ENCODE measurements around the gene SGMS1.

SGMS1 gene

DNA sequence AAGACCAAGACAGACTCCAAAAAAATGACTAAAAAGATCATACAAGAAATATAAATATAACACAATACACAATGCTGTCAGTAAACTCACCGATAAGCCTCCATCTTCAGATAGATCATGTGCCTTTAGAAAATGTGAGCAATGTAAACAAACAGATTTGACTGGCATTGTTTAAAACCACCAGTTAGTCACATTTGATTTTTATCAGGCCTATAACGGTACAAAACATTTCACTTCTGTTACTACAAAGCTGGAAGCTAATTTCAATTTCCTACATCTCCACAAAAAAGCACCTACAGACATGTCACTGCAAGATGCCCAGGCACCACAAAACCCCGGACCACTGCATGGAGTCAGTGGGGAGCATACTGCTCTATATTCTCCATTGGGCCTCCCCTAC is 18.9 kb downstream of the SGMS1 start:
- H3K36me3 ChIP-seq (ENCODE audit: insufficient read depth, insufficient read length, low read length), result no peaks in the 10 kb centered on the region
- no peak overlapping the region for H3K4me3 ChIP-seq (ENCODE audit: insufficient read length, low read depth)
- no peak overlapping the region for H3K9ac ChIP-seq (ENCODE audit: insufficient read length, low read depth)
- no peaks in the 10 kb centered on the region for H3K27me3 ChIP-seq (ENCODE audit: insufficient read depth, insufficient read length)
- DNase-seq (ENCODE audit: low read depth, low spot score), result no peak
- TF ChIP-seq YY1 (IDR thresholded peaks at IDR 0.05; ENCODE audit: insufficient read depth, insufficient read length) (no peak), ZNF274 (IDR thresholded peaks at IDR 0.05; ENCODE audit: low read depth, low read length) (no peak), SUZ12 (IDR thresholded peaks at IDR 0.05; ENCODE audit: extremely low read depth, insufficient read depth, insufficient read length) (no peak)
- peaks cover 4% of the 10 kb centered on the region for H3K4me1 ChIP-seq (ENCODE audit: insufficient read depth, insufficient read length)
- H3K9me3 ChIP-seq (ENCODE audit: insufficient read depth, low read length), result no peaks in the 10 kb centered on the region

DNA sequence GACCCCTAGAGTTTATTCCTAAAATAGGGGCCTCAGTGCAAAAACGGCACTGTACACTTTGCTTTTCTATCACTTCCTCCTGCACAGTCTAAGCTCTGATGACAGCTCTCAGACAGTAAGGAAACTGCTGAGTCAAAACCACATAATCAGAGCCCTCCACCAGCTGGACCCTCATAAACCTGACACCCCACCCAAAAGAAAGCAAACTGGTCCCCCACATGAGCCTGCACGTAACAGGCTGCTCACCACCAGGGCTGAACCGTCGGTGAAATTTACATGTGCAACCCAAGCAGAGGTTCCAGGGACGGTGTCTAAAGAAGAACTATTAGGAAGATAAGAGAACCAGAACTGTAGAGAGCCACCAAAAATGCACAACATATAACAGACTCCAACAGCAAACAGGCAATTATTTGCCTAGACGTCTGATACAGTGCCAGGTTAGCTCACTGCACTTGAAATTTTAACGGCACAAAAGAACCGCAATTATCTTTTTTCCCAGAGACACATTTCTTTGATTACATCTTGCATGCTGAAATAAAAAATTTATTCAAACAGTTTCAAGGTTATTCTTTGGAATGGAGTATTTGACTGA is 19.6 kb downstream of the SGMS1 start:
- Histone ChIP-seq H3K9ac (ENCODE audit: insufficient read length, low read depth) (no peak overlapping the region), H3K36me3 (ENCODE audit: insufficient read depth, insufficient read length, low read length) (no peaks in the 10 kb centered on the region), H3K27me3 (ENCODE audit: insufficient read depth, insufficient read length) (no peaks in the 10 kb centered on the region), H3K4me3 (ENCODE audit: insufficient read length, low read depth) (no peak overlapping the region), H3K9me3 (ENCODE audit: insufficient read depth, low read length) (no peaks in the 10 kb centered on the region), H3K4me1 (ENCODE audit: insufficient read depth, insufficient read length) (peaks cover 4% of the 10 kb centered on the region)
- TF ChIP-seq SUZ12 (IDR thresholded peaks at IDR 0.05; ENCODE audit: extremely low read depth, insufficient read depth, insufficient read length) (no peak), ZNF274 (IDR thresholded peaks at IDR 0.05; ENCODE audit: low read depth, low read length) (no peak)
- no peak for DNase-seq (ENCODE audit: low read depth, low spot score)

- no peak for DNase-seq (ENCODE audit: low read depth, low spot score)
- Histone ChIP-seq H3K4me1 (ENCODE audit: insufficient read depth, insufficient read length) (peaks cover 4% of the 10 kb centered on the region), H3K9me3 (ENCODE audit: insufficient read depth, low read length) (no peaks in the 10 kb centered on the region), H3K36me3 (ENCODE audit: insufficient read depth, insufficient read length, low read length) (no peaks in the 10 kb centered on the region), H3K4me3 (ENCODE audit: insufficient read length, low read depth) (no peak overlapping the region), H3K27me3 (ENCODE audit: insufficient read depth, insufficient read length) (no peaks in the 10 kb centered on the region), H3K9ac (ENCODE audit: insufficient read length, low read depth) (no peak overlapping the region)
- TF ChIP-seq YY1 (IDR thresholded peaks at IDR 0.05; ENCODE audit: insufficient read depth, insufficient read length) (no peak), ZNF274 (IDR thresholded peaks at IDR 0.05; ENCODE audit: low read depth, low read length) (no peak), SUZ12 (IDR thresholded peaks at IDR 0.05; ENCODE audit: extremely low read depth, insufficient read depth, insufficient read length) (no peak)
Measured at GRCh38 chr10:50603151-50603850, 20.5 kb downstream of the SGMS1 start.

DNA sequence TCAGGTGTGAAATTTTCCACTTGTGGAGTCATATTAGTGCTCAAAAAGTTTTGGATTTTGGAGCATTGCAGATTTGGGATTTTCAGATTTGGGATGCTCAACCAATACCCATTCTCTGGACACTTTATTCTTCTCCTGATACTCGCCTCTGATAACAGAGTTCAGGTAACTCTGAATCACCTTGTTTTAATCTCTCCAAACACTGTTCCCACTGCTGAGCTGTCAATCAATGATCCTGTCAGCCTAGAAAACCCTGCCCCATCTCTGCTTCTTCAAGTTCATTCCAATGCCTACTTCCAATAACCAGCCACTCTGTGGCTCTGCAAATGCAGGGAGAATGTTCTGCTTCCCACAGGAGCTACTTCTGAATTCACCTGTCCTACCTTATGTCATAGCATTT is 21.8 kb downstream of the SGMS1 start:
- no peak for DNase-seq (ENCODE audit: low read depth, low spot score)
- TF ChIP-seq YY1 (IDR thresholded peaks at IDR 0.05; ENCODE audit: insufficient read depth, insufficient read length), result no peak
- no peak for TF ChIP-seq ZNF274 (IDR thresholded peaks at IDR 0.05; ENCODE audit: low read depth, low read length)
- no peak for TF ChIP-seq SUZ12 (IDR thresholded peaks at IDR 0.05; ENCODE audit: extremely low read depth, insufficient read depth, insufficient read length)
- Histone ChIP-seq H3K27me3 (ENCODE audit: insufficient read depth, insufficient read length) (no peaks in the 10 kb centered on the region), H3K4me3 (ENCODE audit: insufficient read length, low read depth) (no peak overlapping the region), H3K9ac (ENCODE audit: insufficient read length, low read depth) (no peak overlapping the region), H3K4me1 (ENCODE audit: insufficient read depth, insufficient read length) (peaks cover 4% of the 10 kb centered on the region), H3K36me3 (ENCODE audit: insufficient read depth, insufficient read length, low read length) (no peaks in the 10 kb centered on the region), H3K9me3 (ENCODE audit: insufficient read depth, low read length) (no peaks in the 10 kb centered on the region)

GRCh38 chr10:50600831-50601477 is 22.8 kb downstream of the SGMS1 start:
- Histone ChIP-seq H3K27me3 (ENCODE audit: insufficient read depth, insufficient read length) (no peaks in the 10 kb centered on the region), H3K4me1 (ENCODE audit: insufficient read depth, insufficient read length) (peaks cover 4% of the 10 kb centered on the region), H3K9ac (ENCODE audit: insufficient read length, low read depth) (no peak overlapping the region), H3K4me3 (ENCODE audit: insufficient read length, low read depth) (no peak overlapping the region), H3K9me3 (ENCODE audit: insufficient read depth, low read length) (no peaks in the 10 kb centered on the region), H3K36me3 (ENCODE audit: insufficient read depth, insufficient read length, low read length) (no peaks in the 10 kb centered on the region)
- DNase-seq (ENCODE audit: low read depth, low spot score), result no peak
- TF ChIP-seq ZNF274 (IDR thresholded peaks at IDR 0.05; ENCODE audit: low read depth, low read length) (no peak), SUZ12 (IDR thresholded peaks at IDR 0.05; ENCODE audit: extremely low read depth, insufficient read depth, insufficient read length) (no peak)

DNA sequence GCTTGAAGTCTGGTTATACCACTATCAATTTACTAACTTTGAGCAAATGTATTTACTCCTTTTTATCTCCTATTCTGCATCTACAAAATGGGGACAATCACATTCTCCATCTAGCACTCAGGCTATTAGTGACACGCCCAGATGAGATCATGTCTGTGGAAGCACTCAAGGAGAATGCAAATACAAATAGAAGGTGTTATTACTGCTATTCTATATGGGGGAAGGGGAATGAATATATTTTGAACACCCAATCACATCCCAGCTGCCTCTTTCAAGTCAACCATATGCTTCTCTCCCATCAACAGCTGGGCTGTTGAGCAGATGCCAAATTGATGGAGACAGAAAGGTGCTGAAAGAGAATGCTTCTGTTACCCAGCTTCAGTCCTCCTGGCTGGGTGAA is 23.5 kb downstream of the SGMS1 start:
- no peak overlapping the region for H3K4me3 ChIP-seq (ENCODE audit: insufficient read length, low read depth)
- no peaks in the 10 kb centered on the region for H3K27me3 ChIP-seq (ENCODE audit: insufficient read depth, insufficient read length)
- H3K9ac ChIP-seq (ENCODE audit: insufficient read length, low read depth), result no peak overlapping the region
- peaks cover 4% of the 10 kb centered on the region for H3K4me1 ChIP-seq (ENCODE audit: insufficient read depth, insufficient read length)
- H3K36me3 ChIP-seq (ENCODE audit: insufficient read depth, insufficient read length, low read length), result no peaks in the 10 kb centered on the region
- DNase-seq (ENCODE audit: low read depth, low spot score), result no peak
- TF ChIP-seq ZNF274 (IDR thresholded peaks at IDR 0.05; ENCODE audit: low read depth, low read length), result no peak
- no peak for TF ChIP-seq SUZ12 (IDR thresholded peaks at IDR 0.05; ENCODE audit: extremely low read depth, insufficient read depth, insufficient read length)
- TF ChIP-seq YY1 (IDR thresholded peaks at IDR 0.05; ENCODE audit: insufficient read depth, insufficient read length), result no peak
- no peaks in the 10 kb centered on the region for H3K9me3 ChIP-seq (ENCODE audit: insufficient read depth, low read length)

DNA sequence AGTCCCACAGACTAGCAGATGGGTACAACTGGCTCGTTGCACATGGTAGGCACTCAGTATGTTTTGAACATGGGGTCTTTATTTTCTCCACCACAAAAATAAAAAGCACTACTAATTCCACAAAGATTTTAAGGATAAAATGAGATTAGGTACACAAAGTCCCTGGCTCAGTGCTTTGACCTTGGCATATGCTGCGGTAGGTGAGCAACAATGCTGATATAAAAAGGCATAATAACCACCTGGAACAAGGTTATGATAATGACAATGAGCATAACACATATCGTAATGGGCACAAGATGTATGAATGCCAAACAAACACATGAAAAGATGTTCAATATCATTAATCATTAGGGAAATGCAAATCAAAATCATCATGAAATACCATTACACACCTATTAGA is 26.9 kb downstream of the SGMS1 start:
- H3K4me1 ChIP-seq (ENCODE audit: insufficient read depth, insufficient read length), result no peaks in the 10 kb centered on the region
- H3K9ac ChIP-seq (ENCODE audit: insufficient read length, low read depth), result no peak overlapping the region
- no peaks in the 10 kb centered on the region for H3K9me3 ChIP-seq (ENCODE audit: insufficient read depth, low read length)
- no peak overlapping the region for H3K4me3 ChIP-seq (ENCODE audit: insufficient read length, low read depth)
- no peaks in the 10 kb centered on the region for H3K27me3 ChIP-seq (ENCODE audit: insufficient read depth, insufficient read length)
- TF ChIP-seq ZNF274 (IDR thresholded peaks at IDR 0.05; ENCODE audit: low read depth, low read length), result no peak
- TF ChIP-seq SUZ12 (IDR thresholded peaks at IDR 0.05; ENCODE audit: extremely low read depth, insufficient read depth, insufficient read length), result no peak
- TF ChIP-seq YY1 (IDR thresholded peaks at IDR 0.05; ENCODE audit: insufficient read depth, insufficient read length), result no peak
- no peak for DNase-seq (ENCODE audit: low read depth, low spot score)
- H3K36me3 ChIP-seq (ENCODE audit: insufficient read depth, insufficient read length, low read length), result no peaks in the 10 kb centered on the region

Data from NT2/D1 (cell line).